Ureter (tissue), 1 donor: Measurements from ENCODE around the gene AOC1. TPM values are rescaled to one million over a fixed set of nuclear protein-coding genes. Genes with fewer than 3 reads are reported as not detected.

Experiments used
- DNase-seq: peaks from one replicate; pipeline ENCODE4 v3.0.0-alpha.2; 2020; ENCODE audit warnings: low spot score
- total RNA-seq: library from RNA; stranded (reverse); gene quantifications from one replicate; pipeline ENCODE4 v1.2.4, GENCODE V29; 2023
- donor health status: DM: yes; HTN: yes; CAD: no.

Gene AOC1
- total RNA-seq, 1 donor from 2014 or later = 1.5 TPM

GRCh38 chr7:150858236-150859197, 6.2 kb downstream of the AOC1 start:
- peak; percentile 28 for DNase-seq

GRCh38 chr7:150860291-150860977, 8.1 kb downstream of the AOC1 start:
- peak; percentile 34 for DNase-seq

- DNase-seq = peak; percentile 36
Measured at GRCh38 chr7:150860978-150861295, 8.6 kb downstream of the AOC1 start.

GRCh38 chr7:150862356-150862755, 10.0 kb downstream of the AOC1 start:
- peak; percentile 38 for DNase-seq

GRCh38 chr7:150863946-150864345, 11.6 kb downstream of the AOC1 start:
- DNase-seq = peak; percentile 5

- no peak for DNase-seq
Measured at GRCh38 chr7:150866932-150867564, 14.7 kb downstream of the AOC1 start.

- no peak for DNase-seq
Measured at GRCh38 chr7:150867605-150868004, 15.3 kb downstream of the AOC1 start.

GRCh38 chr7:150869467-150869866, 17.1 kb downstream of the AOC1 start:
- no peak for DNase-seq

- no peak for DNase-seq
Measured at GRCh38 chr7:150871601-150872000, 19.3 kb downstream of the AOC1 start.

GRCh38 chr7:150874401-150875198, 22.3 kb downstream of the AOC1 start:
- no peak for DNase-seq

GRCh38 chr7:150875791-150876190, 23.5 kb downstream of the AOC1 start:
- DNase-seq = no peak

GRCh38 chr7:150876817-150877526, 24.7 kb downstream of the AOC1 start:
- peak; percentile 69 for DNase-seq

- no peak for DNase-seq
Measured at GRCh38 chr7:150877536-150877935, 25.2 kb downstream of the AOC1 start.

- DNase-seq = no peak
Measured at GRCh38 chr7:150879345-150879744, 27.0 kb downstream of the AOC1 start.

GRCh38 chr7:150881189-150881588, 28.9 kb downstream of the AOC1 start:
- DNase-seq = no peak

GRCh38 chr7:150890853-150891584, 38.7 kb downstream of the AOC1 start:
- DNase-seq = no peak

GRCh38 chr7:150891740-150892139, 39.4 kb downstream of the AOC1 start:
- DNase-seq = no peak

GRCh38 chr7:150895809-150896208, 43.5 kb downstream of the AOC1 start:
- no peak for DNase-seq

GRCh38 chr7:150896562-150897209, 44.4 kb downstream of the AOC1 start:
- no peak for DNase-seq
